ENCODE data around the gene OPRM1. TPM values are rescaled to one million over a fixed set of nuclear protein-coding genes. Genes with fewer than 3 reads are reported as not detected.

Gene OPRM1
- total and polyA plus RNA-seq, 2 of the 8 experiments (the other 6 are each of a cell fraction or from before 2014, with no cell fraction given): not detected

DNA sequence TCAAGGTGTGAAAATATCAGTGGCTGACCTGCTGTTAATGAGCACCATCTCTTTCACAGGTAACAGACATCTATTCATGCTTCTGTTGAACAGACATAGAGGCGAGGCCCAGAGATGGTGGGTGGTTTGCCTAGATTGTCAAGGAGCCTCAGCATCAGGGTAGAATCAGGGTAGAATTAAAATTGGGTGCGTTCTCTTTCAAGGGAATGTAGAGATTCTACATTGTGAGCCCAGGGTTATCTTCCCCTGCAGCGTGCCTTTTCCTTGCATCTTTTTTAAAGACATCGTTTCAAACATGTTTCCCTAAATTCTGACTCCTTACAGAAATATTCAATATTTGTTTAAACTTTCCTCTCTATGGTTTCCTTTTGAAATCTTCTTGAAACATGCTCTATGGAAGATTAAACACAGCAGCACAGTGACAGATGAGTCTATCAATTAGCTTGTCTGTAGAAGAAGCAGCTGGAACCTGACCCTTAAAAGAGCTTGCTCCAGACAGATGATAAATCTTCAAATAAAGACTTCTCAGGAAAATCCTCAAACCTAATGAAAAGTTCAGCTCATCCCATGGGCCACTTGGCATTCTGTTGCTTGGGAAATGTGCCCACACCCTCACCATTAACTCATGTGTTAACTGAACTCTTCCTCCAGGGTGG is 197.7 kb downstream of the OPRM1 start:
- no peak overlapping the region for H3K4ac ChIP-seq (replicated peaks; ENCODE audit: insufficient read length, low read depth, low read length)
- no peak overlapping the region for H2AFZ ChIP-seq (ENCODE audit: low read length)
- no peak overlapping the region for H3K23ac ChIP-seq (ENCODE audit: insufficient read length)
- no peak overlapping the region for H3K4me3 ChIP-seq (ENCODE audit: extremely low read depth in 1 of 4, insufficient read depth in 2 of 4, low read depth in 3 of 4, low read length in 4 of 4)
- CTCF ChIA-PET (ENCODE audit: partially characterized antibody): interaction anchor here (1.4 to 1.7 kb wide), 2 partner anchors 9 to 71 kb away, joined by 4 to 5 read pairs; no protein-coding TSS in a partner anchor
- H4K8ac ChIP-seq (ENCODE audit: extremely low read depth, insufficient read depth, low read length): no peak overlapping the region
- H3K9ac ChIP-seq (replicated peaks in 1 of 4; ENCODE audit: extremely low read depth in 1 of 4, low read depth in 3 of 4, low read length in 3 of 4): no peak overlapping the region
- no peaks in the 10 kb centered on the region for H3K79me2 ChIP-seq (ENCODE audit: control insufficient read depth in 1 of 2, insufficient read depth in 2 of 2, low read length in 2 of 2)
- H2BK15ac ChIP-seq (ENCODE audit: low read length): no peak overlapping the region
- no peak overlapping the region for H2BK120ac ChIP-seq (replicated peaks; ENCODE audit: low read depth, low read length)
- H4K91ac ChIP-seq (replicated peaks; ENCODE audit: insufficient read length, low read length): no peak overlapping the region
- H2BK12ac ChIP-seq (ENCODE audit: low read depth, low read length): no peak overlapping the region
- H3K18ac ChIP-seq (ENCODE audit: extremely low read depth, low read length): no peak overlapping the region
- no peak overlapping the region for H3K56ac ChIP-seq (replicated peaks; ENCODE audit: insufficient read length, low read depth, low read length)
- no peaks in the 10 kb centered on the region for H4K20me1 ChIP-seq (replicated peaks in 1 of 2; ENCODE audit: control insufficient read depth in 1 of 2, insufficient read depth in 2 of 2, low read length in 2 of 2)
- TF ChIP-seq HDAC6 (IDR thresholded peaks at IDR 0.05; ENCODE audit: low read depth, low read length): no peak
- no peak for TF ChIP-seq YY1 (IDR thresholded peaks at IDR 0.05; ENCODE audit: low read depth, low read length)
- no peak overlapping the region for H2AK5ac ChIP-seq (ENCODE audit: low read depth, low read length)
- FAIRE-seq: no peak
- H3K9me3 ChIP-seq (ENCODE audit: insufficient read depth in 2 of 2, low read depth in 1 of 2, low read length in 1 of 2): no peaks in the 10 kb centered on the region
- no peaks in the 10 kb centered on the region for H3K79me1 ChIP-seq (ENCODE audit: low read depth, low read length)
- H3K36me3 ChIP-seq (ENCODE audit: control insufficient read depth in 2 of 4, insufficient read depth in 4 of 4, low read length in 3 of 4): no peaks in the 10 kb centered on the region
- H3K4me2 ChIP-seq (ENCODE audit: insufficient read depth in 1 of 2, low read depth in 2 of 2, low read length in 2 of 2): no peak overlapping the region
- no peak overlapping the region for H2BK20ac ChIP-seq (ENCODE audit: low read length)
- no peak overlapping the region for H4K5ac ChIP-seq (ENCODE audit: insufficient read length, low read depth, low read length)
- H3K4me1 ChIP-seq (replicated peaks in 1 of 4; ENCODE audit: control insufficient read depth in 3 of 4, insufficient read depth in 4 of 4, low read length in 3 of 4): no peaks in the 10 kb centered on the region
- H3K27ac ChIP-seq (ENCODE audit: low read depth, low read length): no peak overlapping the region
- no peaks in the 10 kb centered on the region for H3K27me3 ChIP-seq (replicated peaks in 1 of 4; ENCODE audit: control insufficient read depth in 3 of 4, extremely low read depth in 1 of 4, insufficient read depth in 3 of 4, low read length in 3 of 4)
- H3K14ac ChIP-seq (ENCODE audit: insufficient read length): no peak overlapping the region
- 85% methylated on average over 4 of the region's 4 CpGs; no CpG with 5 or more reads in 1 of the 2 experiments for WGBS, 2 experiments (ENCODE audit: extremely low coverage in 1 of 2, insufficient coverage in 1 of 2, insufficient read length in 1 of 2, insufficient replicate concordance in 2 of 2, low coverage in 1 of 2, low lambda C conversion rate in 2 of 2, missing lambda C conversion rate in 1 of 2)
- POLR2A ChIA-PET (ENCODE audit: partially characterized antibody): interaction anchor here (0.8 kb wide), 1 partner anchor 11 kb away, joined by 3 read pairs; no protein-coding TSS in a partner anchor
- no peaks in the 10 kb centered on the region for H3K23me2 ChIP-seq (ENCODE audit: low read depth, low read length)
- DNase-seq (ENCODE audit: low read depth in 1 of 2, low spot score in 2 of 2): no peak
- no peak overlapping the region for H2BK5ac ChIP-seq (ENCODE audit: low read depth, low read length)

Measured in H1 (cell line).